IPS-NIHi7 (cell line): Measurements from ENCODE around the gene POLN.
A peak's percentile ranks its signal among the peaks of the same experiment; 100 is the strongest.

Experiments used
- DNase-seq: peaks from one replicate; pipeline ENCODE4 v3.0.0; 2012; ENCODE audit warnings: mixed read lengths; ENCODE audit errors: extremely low spot score

The POLN gene

GRCh38 chr4:2070421-2071251, 171.3 kb downstream of the POLN start:
- DNase-seq = no peak

DNA sequence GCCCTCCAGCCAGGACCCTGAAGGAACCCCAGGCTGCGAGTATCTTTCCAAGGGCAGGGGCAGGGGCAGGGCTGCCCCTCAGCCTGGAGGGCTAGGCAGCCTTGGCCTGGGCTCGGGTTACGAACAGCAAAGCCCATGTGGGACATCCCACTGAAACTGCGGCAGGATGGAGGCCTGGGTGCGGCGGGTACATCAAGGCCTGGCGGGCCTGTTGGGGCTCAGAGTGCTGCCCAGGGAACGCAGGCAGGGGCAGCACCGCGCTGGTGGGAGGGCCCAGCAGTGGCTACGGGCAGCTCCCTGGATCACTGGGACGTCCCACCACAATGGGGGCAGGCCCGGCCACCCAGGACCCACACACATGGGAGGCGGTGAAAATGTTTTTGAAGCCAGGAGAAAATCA, 171.9 kb downstream of the POLN start:
- no peak for DNase-seq

DNA sequence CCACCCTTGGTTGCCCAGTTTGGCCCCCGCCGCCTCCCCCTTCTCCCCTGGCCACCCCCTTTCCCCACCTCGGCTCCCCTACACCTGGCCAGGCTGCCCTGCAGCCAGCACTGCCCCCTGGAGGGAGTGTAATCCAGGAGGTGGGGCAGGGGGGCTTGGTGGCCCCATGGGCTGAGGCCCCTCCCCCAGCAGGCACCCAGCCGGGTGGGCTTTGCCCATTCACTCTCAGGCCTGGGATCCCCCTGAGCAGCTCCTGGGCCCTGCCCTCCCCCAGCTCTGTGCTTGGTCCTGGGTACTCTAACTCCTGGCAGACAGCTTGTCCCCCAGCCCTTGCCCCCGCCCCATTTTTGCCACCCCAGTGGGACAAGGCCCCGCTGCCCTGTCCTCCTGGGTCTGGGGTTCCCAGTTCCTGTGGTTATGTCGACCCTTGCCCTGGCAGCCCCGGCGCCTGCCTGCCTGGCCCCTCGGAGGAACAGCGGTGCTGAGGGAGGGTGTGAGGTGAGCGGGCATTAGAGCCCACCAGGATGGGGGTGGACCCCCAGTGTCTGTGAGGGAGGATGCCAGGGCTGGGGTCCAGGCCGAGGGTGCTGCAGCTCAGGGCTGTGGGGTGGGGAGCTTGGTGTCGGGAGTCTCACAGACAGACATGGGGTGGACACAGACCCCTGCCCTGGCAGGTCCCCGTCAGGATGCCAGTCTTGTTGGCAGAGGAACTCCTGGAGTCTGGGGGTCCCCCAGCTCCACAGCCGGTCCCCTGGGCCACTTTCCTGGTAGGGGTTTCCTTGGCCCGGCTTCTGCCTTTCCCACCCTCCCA, 172.6 kb downstream of the POLN start:
- DNase-seq = no peak

GRCh38 chr4:2068566-2068965, 173.4 kb downstream of the POLN start:
- DNase-seq = no peak

DNA sequence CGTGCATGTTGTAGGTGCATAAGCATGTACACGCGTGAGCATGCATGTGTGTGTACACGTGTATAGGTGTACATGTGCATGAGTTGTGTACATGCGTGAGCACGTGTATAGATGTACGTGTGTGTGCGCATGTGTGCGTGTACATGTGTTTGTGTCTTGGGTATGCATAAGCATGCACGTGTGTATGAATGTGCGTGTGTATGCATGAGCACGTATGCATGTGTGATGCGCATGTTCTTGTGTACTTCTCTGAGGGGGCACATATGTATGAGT, 173.8 kb downstream of the POLN start:
- DNase-seq = no peak

GRCh38 chr4:2067446-2068197, 174.3 kb downstream of the POLN start:
- no peak for DNase-seq

DNA sequence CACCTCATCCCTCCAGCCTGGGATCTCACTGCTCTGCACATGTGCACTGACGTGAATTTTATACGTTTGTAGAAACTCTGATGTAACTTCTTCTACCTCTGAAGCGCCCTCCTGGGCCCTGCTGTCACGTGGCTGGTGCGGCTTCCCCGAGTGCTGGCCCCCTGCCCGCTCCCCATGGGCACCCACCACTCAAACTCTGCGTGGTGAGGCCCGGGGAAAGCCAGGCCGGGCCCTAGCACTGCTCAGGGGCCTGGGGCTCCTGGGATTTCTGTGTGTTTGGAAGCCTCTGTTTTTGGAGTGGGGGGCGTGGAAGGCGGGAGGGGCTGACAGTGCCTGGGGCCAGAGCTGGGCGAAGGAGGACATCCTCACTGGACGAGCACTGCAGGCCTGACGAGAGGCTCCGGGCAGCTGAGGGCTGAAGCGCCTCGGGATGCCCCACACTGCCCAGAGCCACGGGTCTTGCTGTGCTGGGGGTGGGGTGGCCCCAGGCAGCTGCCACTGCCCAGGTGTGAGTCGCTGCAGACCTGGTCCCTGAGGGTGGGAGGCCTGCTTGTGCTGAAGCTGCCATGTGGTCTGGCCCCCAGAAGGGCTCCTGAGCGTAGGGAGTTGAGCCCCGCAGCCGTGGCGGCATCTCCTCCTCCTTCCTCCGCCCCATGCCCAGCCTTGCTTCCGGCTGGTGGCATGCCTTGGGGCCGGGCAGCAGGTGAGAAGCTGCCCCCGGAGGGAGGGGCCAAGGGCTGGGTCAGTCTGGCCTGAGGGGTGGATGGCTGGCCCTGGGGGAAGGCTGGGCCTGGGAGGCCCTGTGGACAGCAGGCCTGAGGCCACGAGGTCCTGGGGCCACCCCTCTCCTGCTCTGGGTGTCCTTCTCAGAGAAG, 175.1 kb downstream of the POLN start:
- DNase-seq = no peak

- no peak for DNase-seq
These were observed 175.8 kb downstream of the POLN start for GRCh38 chr4:2066011-2066551.

DNA sequence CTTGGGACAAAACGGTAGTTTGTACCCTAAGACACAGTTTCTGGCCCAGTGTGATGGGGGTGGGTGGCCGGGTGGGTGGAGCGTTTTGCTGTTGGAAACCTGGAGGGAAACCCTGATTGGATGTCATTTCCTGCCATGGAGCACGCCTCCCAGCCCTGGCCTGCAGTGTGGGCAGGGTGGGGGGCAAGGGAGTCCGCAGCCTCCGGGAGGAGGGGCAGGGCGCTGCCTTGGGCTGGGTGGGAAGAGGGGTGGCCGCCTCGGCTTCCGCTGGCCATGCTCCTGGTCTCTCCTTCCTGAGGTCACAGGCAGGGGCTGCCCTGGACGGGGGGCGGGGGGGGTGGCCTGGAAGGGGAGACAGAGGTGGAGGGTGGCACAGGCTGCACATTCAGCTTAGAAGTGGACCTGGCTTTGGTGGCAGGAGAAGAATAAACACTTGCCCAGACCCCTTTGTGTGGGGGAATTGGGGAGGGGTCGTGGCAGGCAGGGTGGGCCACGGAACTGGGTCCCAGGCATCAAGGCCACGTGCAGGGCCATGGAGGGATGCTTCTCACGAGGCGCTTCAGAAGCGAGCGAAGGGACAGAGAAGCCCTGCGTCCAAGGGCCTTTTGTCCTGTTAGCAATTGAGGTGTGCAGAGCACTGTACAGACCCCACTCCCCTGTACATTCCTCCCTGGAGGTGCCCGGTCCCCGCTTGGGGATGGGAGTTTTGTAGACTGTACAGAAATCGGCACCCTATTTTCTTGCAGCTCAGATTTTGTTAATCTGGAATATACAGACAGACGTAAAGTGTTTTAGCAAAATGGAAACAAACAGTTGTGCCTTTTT, 176.6 kb downstream of the POLN start:
- no peak for DNase-seq

DNA sequence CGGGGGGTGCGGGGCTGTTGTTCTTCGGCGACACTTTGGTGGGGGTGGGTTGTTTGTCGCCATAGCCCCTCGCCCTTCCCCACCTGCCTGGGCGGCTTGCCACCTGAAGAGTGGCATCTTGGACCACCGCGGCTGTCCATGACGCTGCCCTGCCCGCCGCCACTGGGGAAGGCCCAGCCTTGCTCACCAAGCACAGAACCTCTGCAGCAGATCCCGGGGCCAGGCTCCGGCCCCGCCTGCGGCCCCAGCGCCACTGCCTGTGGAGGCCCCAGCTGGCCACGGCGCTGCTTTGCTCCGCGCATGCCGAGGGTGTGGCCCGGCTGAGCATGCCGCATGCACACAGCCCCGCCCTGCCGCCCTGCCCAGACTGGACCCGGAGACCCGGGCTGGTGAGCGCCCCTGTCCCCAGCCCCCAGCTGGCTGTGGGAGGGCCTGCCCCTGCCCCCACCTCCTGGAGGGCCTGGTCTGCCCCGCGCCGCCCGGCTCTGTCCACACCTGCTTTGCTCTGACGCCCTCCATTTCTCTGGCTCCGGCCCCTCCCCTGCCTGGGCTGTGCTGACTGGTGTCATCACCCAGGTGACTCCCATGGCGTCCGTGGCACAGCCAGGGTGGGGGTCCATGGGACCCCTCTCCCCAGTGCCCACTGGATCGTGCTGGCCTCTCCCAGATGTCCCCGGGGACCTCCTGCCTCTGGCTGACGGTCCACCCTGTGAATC, 177.5 kb downstream of the POLN start:
- no peak for DNase-seq

GRCh38 chr4:2063557-2064275, 178.2 kb downstream of the POLN start:
- no peak for DNase-seq

DNA sequence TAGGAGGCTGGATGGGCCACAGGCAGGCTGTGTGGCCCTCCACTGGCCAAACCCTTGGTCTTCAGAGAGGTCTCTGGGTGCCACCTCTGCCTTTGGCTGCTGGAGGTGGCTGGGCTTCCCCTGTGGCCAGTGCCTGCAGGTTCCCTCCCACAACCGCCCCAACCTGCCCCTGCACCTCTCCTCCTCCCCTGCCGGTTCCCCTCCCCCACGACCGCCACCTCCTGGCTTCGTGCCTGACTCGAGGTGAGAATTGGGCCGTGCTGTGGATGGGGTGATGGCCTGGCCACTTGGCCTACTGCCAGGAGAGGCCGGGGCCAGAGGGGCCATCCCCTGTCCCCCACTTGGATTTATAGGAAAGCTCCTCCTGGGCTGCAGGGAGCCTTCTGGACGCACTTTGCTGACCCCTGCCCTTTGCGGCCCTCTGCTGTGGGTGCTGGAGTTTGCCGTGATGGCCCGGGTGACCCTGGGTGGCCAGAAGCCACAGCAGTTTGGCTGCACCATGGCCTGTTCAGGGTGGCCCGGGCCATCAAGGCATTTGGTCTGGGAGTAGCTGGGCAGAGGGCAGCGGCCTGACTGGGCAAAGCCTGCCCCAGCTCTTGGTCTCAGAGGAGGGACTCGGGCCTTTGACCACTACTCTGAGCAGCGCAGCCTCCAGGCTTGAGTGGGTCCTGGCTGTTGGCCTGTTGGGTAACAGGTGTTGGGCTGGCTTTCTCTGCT, 179.0 kb downstream of the POLN start:
- no peak for DNase-seq

- DNase-seq = no peak
These were observed 179.6 kb downstream of the POLN start for GRCh38 chr4:2062168-2062807.

DNA sequence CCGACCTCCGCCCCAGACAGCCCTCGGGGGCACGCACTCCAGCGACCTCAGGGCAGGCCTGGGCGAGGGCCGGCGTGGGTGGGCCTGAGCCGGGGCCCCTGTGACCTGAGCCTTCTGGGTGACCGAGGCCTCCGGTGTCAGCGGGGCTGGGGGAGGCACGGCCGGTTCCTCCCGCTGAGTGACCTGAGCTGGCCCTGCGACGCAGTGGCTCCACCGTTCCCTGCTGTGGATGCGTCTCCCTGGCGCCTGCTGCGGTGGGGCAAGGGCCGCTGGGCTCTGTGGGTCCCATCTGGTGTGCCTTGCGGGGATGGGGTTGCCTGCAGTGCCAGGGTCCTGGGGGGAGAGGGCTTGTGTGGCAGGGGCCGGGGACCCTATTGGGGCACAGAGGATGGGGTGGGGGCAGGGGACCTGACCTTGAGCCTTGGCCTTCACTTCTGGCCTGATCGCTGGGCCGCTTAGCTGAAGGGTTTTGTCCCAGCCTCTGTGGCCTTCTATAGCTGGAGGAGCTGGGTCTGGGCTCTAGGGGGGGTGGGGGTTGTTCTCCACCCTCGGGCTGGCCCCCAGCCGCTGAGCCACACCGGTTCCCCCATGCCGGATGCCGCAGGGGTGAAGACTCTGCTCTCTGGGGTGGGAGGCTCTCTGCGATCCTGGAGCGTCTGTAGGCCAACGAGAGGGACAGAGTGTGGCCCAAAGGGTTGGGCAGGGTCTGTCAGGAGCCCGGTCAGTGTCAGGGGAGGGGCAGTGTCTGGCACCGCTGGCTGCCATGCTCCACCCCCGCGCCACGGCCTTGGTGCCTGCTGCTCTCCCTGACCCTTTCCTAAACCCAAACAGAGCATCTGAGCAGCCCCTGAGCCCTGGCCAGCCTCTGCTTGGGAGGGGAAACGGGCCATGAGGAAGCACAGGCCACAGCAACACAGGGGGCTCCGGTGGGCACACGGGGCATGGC, 180.5 kb downstream of the POLN start:
- no peak for DNase-seq

GRCh38 chr4:2060611-2061185, 181.2 kb downstream of the POLN start:
- peak; percentile 60 for DNase-seq
